GM19455 (cell line): ENCODE data around the gene PPFIA4.

ENCODE experiments used
- ATAC-seq: cut with Tn5 transposase; IDR thresholded peaks from one replicate; pipeline ENCODE4 v1.9.1; 2021; ENCODE audit not compliant: unreplicated experiment

Gene PPFIA4

DNA sequence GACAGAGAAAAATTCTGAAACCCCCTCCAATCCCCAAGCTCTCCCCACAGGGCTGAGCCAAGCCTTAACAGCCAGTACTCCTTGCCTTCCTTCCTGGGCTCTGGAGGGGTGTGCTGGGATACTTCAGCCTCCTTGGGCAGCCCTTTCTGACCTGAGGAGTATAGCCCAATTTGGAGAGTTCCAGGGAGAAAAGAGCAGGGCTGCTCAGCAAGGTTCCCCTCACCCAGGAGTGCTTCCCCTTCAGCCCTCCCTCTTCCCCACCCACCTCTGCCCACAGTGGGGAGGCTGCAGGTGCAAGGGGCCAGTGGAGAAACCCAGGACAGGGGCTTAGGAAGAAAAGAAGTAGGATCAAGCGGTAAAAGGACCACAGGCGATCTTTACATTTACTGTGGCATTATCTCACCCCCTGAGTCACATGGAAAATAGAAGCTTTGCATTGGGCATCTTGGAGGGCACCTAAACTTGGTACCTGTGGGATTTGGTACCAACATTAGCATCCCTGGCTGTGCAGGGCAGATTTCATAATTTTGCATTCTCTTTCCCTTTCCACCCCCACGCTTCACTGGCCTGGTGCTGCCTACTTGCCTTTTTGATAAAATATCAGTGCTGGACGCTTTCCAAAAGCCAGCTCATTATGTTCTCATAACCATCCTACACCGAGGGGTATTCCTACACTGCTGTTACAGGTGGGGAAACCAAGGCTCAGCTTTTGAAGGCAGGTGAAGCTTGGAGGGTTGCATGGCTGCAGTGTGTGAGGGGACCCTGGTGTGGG, 98.4 kb downstream of the PPFIA4 start:
- no peak for ATAC-seq

DNA sequence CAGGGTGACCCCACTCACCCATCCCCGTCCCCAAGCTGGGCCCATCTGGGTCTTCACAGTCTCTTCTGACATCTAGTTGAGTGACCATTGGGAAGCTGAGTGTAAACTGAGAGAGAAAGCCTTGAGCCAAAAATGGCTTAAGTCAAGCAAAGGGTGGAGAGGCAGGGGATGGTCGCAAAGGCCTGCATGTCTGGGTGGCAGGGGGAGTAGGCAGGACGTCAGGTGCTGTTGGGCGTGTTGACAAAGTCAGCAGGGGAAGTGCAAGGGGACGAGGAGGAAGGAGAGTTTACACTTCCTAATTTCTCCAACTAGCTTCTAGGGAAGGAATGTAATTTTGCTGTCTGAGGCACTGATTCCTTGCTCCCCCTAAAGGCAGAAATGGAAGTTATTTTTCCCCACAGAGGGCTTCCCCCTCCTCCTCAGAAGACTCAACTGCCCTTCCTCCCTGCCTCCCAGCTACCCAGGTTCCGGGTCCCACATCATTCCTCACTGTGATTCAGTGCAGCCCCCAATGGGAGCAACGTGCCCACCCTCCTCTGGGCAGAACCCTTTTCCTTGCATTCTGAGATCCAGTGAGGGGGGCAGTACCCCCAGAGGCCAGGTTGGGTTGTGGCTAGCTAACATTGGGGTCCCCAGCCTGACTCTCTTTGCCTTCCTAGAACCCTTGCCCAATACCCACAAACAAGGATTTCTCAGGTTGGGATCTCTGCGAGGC, 100.0 kb downstream of the PPFIA4 start:
- ATAC-seq = no peak

DNA sequence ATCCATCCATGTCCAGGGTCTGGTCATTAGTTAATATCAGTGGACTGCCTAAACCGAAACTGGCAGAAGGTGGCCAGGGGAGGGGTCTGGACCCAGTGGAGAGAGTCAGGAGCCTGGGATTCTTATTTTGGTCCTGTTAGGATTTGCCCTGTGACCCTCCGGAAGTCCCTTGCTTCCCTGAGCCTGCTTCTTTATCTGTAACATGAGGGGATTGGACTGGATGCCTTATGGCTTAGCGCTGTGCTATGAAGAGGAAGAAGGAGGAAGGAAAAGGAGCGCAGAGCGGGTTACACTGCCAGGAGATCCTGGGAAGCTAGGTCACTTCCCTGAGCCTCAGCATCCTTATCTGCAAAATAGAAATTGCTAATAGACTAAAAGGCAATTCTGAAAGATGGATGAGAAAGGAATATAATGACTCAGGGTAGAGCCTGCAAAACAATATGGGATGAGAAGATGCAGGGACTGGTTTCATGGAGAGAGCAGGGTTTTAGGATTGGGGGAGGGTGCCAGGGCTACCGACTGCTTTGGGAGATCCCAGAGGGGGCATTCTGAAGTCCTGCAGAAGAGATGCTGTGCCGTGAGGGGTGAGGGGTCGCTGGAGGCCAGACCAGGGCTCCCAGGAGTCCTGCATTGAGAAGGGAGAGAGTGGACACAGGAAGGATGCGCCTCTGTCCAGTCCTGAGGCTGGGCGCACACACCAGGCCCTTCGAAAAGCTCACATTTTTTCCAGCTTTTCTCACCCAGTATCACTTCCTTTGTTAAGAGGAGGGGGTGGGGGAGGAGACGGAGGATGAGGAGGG, 100.8 kb downstream of the PPFIA4 start:
- no peak for ATAC-seq

DNA sequence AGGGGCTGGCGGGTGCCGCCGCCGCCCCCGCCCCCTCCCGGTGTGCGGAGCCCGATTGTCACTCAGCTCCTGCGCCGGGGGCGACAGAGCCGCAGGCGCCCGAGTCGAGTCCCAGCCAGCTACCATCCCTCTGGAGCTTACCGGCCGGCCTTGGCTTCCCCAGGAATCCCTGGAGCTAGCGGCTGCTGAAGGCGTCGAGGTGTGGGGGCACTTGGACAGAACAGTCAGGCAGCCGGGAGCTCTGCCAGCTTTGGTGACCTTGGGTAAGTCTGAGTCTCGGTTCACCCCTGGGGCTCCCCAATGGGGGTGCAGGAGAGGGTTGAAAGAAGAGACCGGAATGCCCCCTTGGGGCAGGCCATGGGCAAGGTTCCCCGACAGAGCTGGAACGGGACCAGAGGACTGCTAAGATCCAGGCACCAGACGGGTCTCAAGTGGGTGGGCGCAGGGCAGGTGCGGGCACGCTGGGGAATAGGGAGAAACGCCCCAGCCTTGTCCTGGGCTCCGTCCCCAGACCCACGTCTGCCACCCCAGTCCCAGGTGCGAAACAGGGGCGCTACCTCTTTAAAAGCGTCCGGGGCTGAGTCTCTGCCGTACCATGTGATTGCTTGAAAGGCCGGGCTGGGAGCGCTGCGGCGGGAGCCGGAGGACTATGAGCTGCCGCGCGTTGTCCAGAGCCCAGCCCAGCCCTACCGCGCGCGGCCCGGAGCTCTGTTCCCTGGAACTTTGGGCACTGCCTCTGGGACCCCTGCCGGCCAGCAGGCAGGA, 101.6 kb downstream of the PPFIA4 start, which contains the start of gene ADORA1:
Gene ADORA1, plus strand, starts transcription at position 61 of the 765 bp plus-strand sequence. CDS start 1,116 bp downstream, outside the sequence.
- ATAC-seq = no peak

DNA sequence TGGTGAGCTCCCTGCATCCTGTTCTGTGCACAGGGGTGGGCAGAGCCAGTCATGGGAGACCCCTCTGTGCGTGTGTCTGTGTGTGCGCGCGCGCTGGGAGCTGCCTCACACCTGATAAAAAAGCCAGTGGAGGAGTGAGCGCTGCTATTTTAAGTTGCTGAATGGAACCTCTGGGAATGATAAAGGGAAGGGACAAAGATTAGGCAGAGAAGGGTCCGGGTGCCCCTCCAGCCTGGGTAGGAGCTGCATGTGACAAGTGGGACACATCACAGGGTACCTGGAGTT, 102.1 kb downstream of the PPFIA4 start:
- ATAC-seq = no peak
